WTC11 (cell line): ENCODE results near the gene KLHDC8A.

Source experiments
- ATF2 ChIP-seq: sonication (generic); formaldehyde crosslinking; IDR thresholded peaks from 2 replicates; pipeline ENCODE4 v1.8.1; 2022; ENCODE audit warnings: low read depth, missing genetic modification reagents, borderline replicate concordance
- FOXJ3 ChIP-seq: sonication (generic); formaldehyde crosslinking; IDR thresholded peaks from 2 replicates; pipeline ENCODE4 v1.9.0; 2021; ENCODE audit warnings: missing genetic modification reagents, mild to moderate bottlenecking, borderline replicate concordance
- HMGXB4 ChIP-seq: sonication (generic); formaldehyde crosslinking; IDR thresholded peaks from 2 replicates; pipeline ENCODE4 v1.8.1; 2023; ENCODE audit warnings: mild to moderate bottlenecking, moderate library complexity, missing genetic modification reagents
- IRF1 ChIP-seq: sonication (generic); formaldehyde crosslinking; IDR thresholded peaks from 2 replicates; pipeline ENCODE4 v1.8.0; 2023; ENCODE audit warnings: missing genetic modification reagents
- JUN ChIP-seq: sonication (generic); formaldehyde crosslinking; IDR thresholded peaks from 2 replicates; pipeline ENCODE4 v1.8.0; 2023; ENCODE audit warnings: mild to moderate bottlenecking, missing genetic modification reagents
- NFATC4 ChIP-seq: fragments of 250-450 bp; sonication (Bioruptor Pico); IDR thresholded peaks from 2 replicates; pipeline ENCODE4 v1.9.0; 2021; ENCODE audit warnings: mild to moderate bottlenecking
- NFE2L1 ChIP-seq: sonication (generic); formaldehyde crosslinking; IDR thresholded peaks from 2 replicates; pipeline ENCODE4 v1.8.1; 2023; ENCODE audit warnings: missing genetic modification reagents
- TCF7 ChIP-seq: sonication (generic); formaldehyde crosslinking; IDR thresholded peaks from 2 replicates; pipeline ENCODE4 v1.8.0; 2022; ENCODE audit warnings: mild to moderate bottlenecking, low read depth, missing genetic modification reagents, moderate library complexity
- TEAD4 ChIP-seq: sonication (generic); formaldehyde crosslinking; IDR thresholded peaks from 2 replicates; pipeline ENCODE4 v1.8.0; 2022; ENCODE audit warnings: mild to moderate bottlenecking, missing genetic modification reagents
- TP53 ChIP-seq: sonication (generic); formaldehyde crosslinking; IDR thresholded peaks from 2 replicates; pipeline ENCODE4 v1.8.1; 2023; ENCODE audit warnings: mild to moderate bottlenecking, missing genetic modification reagents
- ZNF425 ChIP-seq: fragments of 250-450 bp; sonication (Bioruptor Pico); conservative IDR thresholded peaks from 2 replicates; pipeline ENCODE4 v1.9.0; 2021; ENCODE audit warnings: mild to moderate bottlenecking
- TF ChIP-seq, protein P1 (sequence below): fragments of 200-600 bp; IDR thresholded peaks from 2 replicates; pipeline ENCODE4 v1.8.0; 2022; ENCODE audit warnings: antibody characterized with exemption
- TF ChIP-seq, protein P2 (sequence below): sonication (generic); formaldehyde crosslinking; IDR thresholded peaks from 2 replicates; pipeline ENCODE4 v1.8.1; 2022; ENCODE audit warnings: low read depth, mild to moderate bottlenecking, moderate library complexity, missing genetic modification reagents, borderline replicate concordance
- TF ChIP-seq, protein P3 (sequence below): sonication (generic); formaldehyde crosslinking; IDR thresholded peaks from 2 replicates; pipeline ENCODE4 v1.8.0; 2022; ENCODE audit warnings: mild to moderate bottlenecking, missing genetic modification reagents

DNA sequence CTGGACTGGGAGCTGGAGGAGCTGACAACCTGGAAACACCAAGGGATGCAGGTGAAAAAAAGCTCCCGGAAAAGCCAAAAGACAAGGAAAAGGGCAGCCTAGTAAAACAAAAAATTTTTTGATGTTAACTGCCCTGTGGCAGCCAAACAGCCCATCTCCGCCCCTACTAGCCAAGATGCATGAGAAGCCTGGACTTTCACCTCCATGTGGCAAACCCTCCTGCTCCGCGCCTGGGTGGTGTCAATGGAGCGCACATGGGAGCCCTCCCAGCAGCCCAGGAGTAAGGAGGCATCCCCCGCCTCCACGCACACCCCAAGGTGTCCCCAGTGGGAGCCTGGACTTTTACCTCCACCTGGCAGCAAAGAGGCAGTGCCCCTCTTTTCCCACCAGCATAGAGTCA is 34.7 kb upstream of the KLHDC8A start:
- no peak for TF ChIP-seq ZNF425
- no peak for TF ChIP-seq NFATC4 (CRISPR knock-in tag)
- TF ChIP-seq JUN (CRISPR knock-in tag) = no peak
- no peak for TF ChIP-seq ATF2 (CRISPR knock-in tag)
- no peak for TF ChIP-seq HMGXB4 (CRISPR knock-in tag)
- TF ChIP-seq, protein P1, sequence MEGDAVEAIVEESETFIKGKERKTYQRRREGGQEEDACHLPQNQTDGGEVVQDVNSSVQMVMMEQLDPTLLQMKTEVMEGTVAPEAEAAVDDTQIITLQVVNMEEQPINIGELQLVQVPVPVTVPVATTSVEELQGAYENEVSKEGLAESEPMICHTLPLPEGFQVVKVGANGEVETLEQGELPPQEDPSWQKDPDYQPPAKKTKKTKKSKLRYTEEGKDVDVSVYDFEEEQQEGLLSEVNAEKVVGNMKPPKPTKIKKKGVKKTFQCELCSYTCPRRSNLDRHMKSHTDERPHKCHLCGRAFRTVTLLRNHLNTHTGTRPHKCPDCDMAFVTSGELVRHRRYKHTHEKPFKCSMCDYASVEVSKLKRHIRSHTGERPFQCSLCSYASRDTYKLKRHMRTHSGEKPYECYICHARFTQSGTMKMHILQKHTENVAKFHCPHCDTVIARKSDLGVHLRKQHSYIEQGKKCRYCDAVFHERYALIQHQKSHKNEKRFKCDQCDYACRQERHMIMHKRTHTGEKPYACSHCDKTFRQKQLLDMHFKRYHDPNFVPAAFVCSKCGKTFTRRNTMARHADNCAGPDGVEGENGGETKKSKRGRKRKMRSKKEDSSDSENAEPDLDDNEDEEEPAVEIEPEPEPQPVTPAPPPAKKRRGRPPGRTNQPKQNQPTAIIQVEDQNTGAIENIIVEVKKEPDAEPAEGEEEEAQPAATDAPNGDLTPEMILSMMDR = no peak
- TF ChIP-seq FOXJ3 (CRISPR knock-in tag) = no peak
- TF ChIP-seq IRF1 (CRISPR knock-in tag) = no peak
- TF ChIP-seq, protein P2, sequence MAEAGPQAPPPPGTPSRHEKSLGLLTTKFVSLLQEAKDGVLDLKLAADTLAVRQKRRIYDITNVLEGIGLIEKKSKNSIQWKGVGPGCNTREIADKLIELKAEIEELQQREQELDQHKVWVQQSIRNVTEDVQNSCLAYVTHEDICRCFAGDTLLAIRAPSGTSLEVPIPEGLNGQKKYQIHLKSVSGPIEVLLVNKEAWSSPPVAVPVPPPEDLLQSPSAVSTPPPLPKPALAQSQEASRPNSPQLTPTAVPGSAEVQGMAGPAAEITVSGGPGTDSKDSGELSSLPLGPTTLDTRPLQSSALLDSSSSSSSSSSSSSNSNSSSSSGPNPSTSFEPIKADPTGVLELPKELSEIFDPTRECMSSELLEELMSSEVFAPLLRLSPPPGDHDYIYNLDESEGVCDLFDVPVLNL (CRISPR knock-in tag) = no peak
- no peak for TF ChIP-seq TEAD4 (CRISPR knock-in tag)
- TF ChIP-seq TCF7 (CRISPR knock-in tag) = no peak
- TF ChIP-seq, protein P3, sequence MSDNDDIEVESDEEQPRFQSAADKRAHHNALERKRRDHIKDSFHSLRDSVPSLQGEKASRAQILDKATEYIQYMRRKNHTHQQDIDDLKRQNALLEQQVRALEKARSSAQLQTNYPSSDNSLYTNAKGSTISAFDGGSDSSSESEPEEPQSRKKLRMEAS (CRISPR knock-in tag) = no peak
- TF ChIP-seq TP53 (CRISPR knock-in tag) = no peak
- TF ChIP-seq NFE2L1 (CRISPR knock-in tag) = no peak
